Transverse colon (tissue), 3 donors: ENCODE data around the gene PKD2.

Experiments used
- POLR2A ChIP-seq: fragments of 450-650 bp; IDR thresholded peaks from one replicate; pipeline ENCODE4 v1.6.1; 2016; ENCODE audit warnings: antibody characterized with exemption, mild to moderate bottlenecking, moderate library complexity
- TF ChIP-seq, protein P1 (sequence below), 5 experiments: fragments of 200-600 bp in 3 of 5; fragments of 450-650 bp in 2 of 5; sonication (generic) in 3 of 5; IDR thresholded peaks; 1 replicate in 2 of 5; 2 replicates in 3 of 5; pipeline ENCODE4 v1.5.1; 2016 to 2017; ENCODE audit warnings: antibody characterized with exemption in 5 of 5, inconsistent platforms in 3 of 5, mild to moderate bottlenecking in 2 of 5, moderate library complexity in 1 of 5

DNA sequence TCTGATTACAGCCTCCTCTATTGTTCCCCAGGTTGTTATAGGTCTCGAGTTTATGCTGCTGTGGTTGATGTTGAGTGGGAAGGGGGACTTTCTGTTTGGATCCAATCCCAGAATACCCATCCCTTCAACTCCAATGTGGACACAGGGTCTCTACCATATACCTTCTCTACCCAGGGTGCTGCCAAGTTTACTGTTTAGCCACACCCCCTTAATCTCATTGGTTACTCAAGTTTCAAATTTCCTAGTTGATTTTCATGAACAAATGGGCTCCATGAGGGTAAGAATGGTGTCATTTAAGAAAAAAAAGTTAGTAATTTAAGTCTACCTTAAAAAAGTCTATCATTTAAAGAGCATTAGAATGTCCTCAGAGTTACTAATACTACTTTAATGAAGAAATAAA lies 35.6 kb upstream of the PKD2 start:
- TF ChIP-seq POLR2A = no peak
- TF ChIP-seq, protein P1, sequence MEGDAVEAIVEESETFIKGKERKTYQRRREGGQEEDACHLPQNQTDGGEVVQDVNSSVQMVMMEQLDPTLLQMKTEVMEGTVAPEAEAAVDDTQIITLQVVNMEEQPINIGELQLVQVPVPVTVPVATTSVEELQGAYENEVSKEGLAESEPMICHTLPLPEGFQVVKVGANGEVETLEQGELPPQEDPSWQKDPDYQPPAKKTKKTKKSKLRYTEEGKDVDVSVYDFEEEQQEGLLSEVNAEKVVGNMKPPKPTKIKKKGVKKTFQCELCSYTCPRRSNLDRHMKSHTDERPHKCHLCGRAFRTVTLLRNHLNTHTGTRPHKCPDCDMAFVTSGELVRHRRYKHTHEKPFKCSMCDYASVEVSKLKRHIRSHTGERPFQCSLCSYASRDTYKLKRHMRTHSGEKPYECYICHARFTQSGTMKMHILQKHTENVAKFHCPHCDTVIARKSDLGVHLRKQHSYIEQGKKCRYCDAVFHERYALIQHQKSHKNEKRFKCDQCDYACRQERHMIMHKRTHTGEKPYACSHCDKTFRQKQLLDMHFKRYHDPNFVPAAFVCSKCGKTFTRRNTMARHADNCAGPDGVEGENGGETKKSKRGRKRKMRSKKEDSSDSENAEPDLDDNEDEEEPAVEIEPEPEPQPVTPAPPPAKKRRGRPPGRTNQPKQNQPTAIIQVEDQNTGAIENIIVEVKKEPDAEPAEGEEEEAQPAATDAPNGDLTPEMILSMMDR (IDR thresholded peaks at IDR 0.05) = no peak
